ENCODE results near the gene IAH1.

The IAH1 gene

GRCh38 chr2:9533663-9534062, 59.3 kb downstream of the IAH1 start:
- DNase-seq: no peak

GRCh38 chr2:9535177-9535576, 60.8 kb downstream of the IAH1 start:
- DNase-seq: no peak

GRCh38 chr2:9536504-9536903, 62.2 kb downstream of the IAH1 start:
- DNase-seq: no peak

- DNase-seq: no peak
These were observed 63.7 kb downstream of the IAH1 start for GRCh38 chr2:9538000-9538507.
